Measurements from ENCODE around the gene NTNG1. TPM values are rescaled to one million over a fixed set of nuclear protein-coding genes. Genes with fewer than 3 reads are reported as not detected.

Gene NTNG1
- 0.15 and 0.32 TPM in 2 replicates for total RNA-seq

DNA sequence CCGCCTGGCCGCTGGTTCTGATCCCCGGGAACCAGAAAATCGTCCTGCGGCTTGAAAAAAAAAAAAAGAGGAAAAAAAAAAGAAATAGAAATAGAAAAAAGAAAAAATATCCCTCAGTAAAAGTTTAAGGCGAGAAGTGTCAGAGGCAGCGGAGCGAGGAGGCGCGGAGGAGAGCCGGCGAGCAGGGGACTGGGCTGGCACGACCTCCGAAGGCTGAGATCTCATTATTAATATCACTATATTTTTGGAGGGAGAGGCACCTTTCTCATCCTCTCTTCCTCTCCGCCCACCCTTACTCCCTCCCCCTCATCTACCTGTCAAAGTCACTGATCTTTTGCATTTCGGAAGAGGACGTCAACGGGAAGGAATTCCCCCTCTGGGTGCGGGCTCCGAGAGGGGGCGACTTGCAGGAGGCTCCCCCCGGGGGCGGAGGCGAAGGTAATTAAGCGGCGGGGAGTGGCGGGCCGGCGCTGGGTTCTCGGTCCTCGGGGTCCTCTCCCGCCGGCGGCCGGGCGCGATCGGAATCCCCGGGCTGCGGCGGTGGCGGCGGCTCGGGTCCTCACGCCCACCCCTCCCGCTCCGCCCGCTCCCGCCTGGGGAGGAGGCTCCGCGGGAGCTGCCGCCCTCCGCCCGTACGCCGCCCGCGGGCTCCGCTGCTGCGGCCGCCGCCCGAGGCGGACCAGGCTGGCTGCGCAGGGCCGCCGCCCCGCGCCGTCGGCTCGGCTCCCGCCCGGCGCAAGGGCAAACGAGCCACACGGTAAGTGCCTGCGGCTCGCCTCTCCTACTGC lies at the start of gene NTNG1:
Gene NTNG1, plus strand, starts transcription at position 337 of the 788 bp plus-strand sequence.

Other genes starting within 250 kb of the NTNG1 start
- gene PRMT6, start 84.4 kb upstream of the NTNG1 start, total RNA-seq: 22.4 and 26.7 TPM in 2 replicates

Measured in epithelial cell of umbilical artery (primary cell).